ENCODE measurements around the gene CSHL1. TPM values are rescaled to one million over a fixed set of nuclear protein-coding genes. Genes with fewer than 3 reads are reported as not detected.
"Not testable (repeated sequence)": the region's sequence is repeated elsewhere in the genome, so short reads cannot be mapped to it uniquely, and the experiment has no call there.

The CSHL1 gene
- total RNA-seq, 2 donors from 2014 or later: not detected

- H3K4me3 Mint-ChIP-seq; H3K27me3 Mint-ChIP-seq (ENCODE audit: low read depth); H3K4me1 Mint-ChIP-seq (ENCODE audit: low read depth); H3K36me3 Mint-ChIP-seq (ENCODE audit: insufficient read depth in 2 of 2); H3K27ac Mint-ChIP-seq; DNase-seq; H3K9me3 Mint-ChIP-seq; ATAC-seq (replicated peaks in 1 of 2): not testable (repeated sequence)
Measured at GRCh38 chr17:63922402-63922801, 11.3 kb upstream of the CSHL1 start.

- not testable (repeated sequence) for H3K27ac Mint-ChIP-seq, H3K4me3 Mint-ChIP-seq, DNase-seq
Measured at GRCh38 chr17:63920779-63921178, 9.7 kb upstream of the CSHL1 start.

GRCh38 chr17:63920050-63920449 lies 9.0 kb upstream of the CSHL1 start:
- DNase-seq; H3K27ac Mint-ChIP-seq; H3K4me1 Mint-ChIP-seq (ENCODE audit: low read depth); H3K9me3 Mint-ChIP-seq; H3K27me3 Mint-ChIP-seq (ENCODE audit: low read depth); ATAC-seq (replicated peaks in 1 of 2); H3K4me3 Mint-ChIP-seq; H3K36me3 Mint-ChIP-seq (ENCODE audit: insufficient read depth in 2 of 2): not testable (repeated sequence)

More at GRCh38 chr17:63920779-63921178, 9.7 kb upstream of the CSHL1 start:
- not testable (repeated sequence) for H3K4me1 Mint-ChIP-seq (ENCODE audit: low read depth); ATAC-seq (replicated peaks in 1 of 2); H3K27me3 Mint-ChIP-seq (ENCODE audit: low read depth); H3K9me3 Mint-ChIP-seq; H3K36me3 Mint-ChIP-seq (ENCODE audit: insufficient read depth in 2 of 2)

- no peak overlapping the region for H3K4me3 Mint-ChIP-seq
Measured at GRCh38 chr17:63919311-63919723, 8.3 kb upstream of the CSHL1 start.

GRCh38 chr17:63918789-63919305 lies 7.8 kb upstream of the CSHL1 start, which contains the start of gene GH1:
Gene GH1, minus strand, starts transcription at chr17:63918839. Its CDS starts 63 bp downstream, at chr17:63918776.
- H3K4me3 Mint-ChIP-seq; H3K4me1 Mint-ChIP-seq (ENCODE audit: low read depth); H3K9me3 Mint-ChIP-seq; DNase-seq; H3K36me3 Mint-ChIP-seq (ENCODE audit: insufficient read depth in 2 of 2); ATAC-seq (replicated peaks in 1 of 2); H3K27me3 Mint-ChIP-seq (ENCODE audit: low read depth); H3K27ac Mint-ChIP-seq: not testable (repeated sequence)

More at GRCh38 chr17:63919311-63919723, 8.3 kb upstream of the CSHL1 start:
- no peaks in the 10 kb centered on the region for H3K27me3 Mint-ChIP-seq (ENCODE audit: low read depth)
- H3K36me3 Mint-ChIP-seq (ENCODE audit: insufficient read depth in 2 of 2): no peaks in the 10 kb centered on the region
- H3K4me1 Mint-ChIP-seq (ENCODE audit: low read depth): peaks cover 7% of the 10 kb centered on the region
- ATAC-seq (replicated peaks in 1 of 2) (peak; percentile 94 to 95), DNase-seq (peak; percentile 71 to 80)
- no peak overlapping the region for H3K27ac Mint-ChIP-seq
- no peaks in the 10 kb centered on the region for H3K9me3 Mint-ChIP-seq

GRCh38 chr17:63918305-63918704 lies 7.2 kb upstream of the CSHL1 start:
- H3K9me3 Mint-ChIP-seq: no peaks in the 10 kb centered on the region
- no peaks in the 10 kb centered on the region for H3K27me3 Mint-ChIP-seq (ENCODE audit: low read depth)
- peaks cover 7% of the 10 kb centered on the region for H3K4me1 Mint-ChIP-seq (ENCODE audit: low read depth)
- no peak for ATAC-seq (replicated peaks in 1 of 2)
- DNase-seq: no peak
- H3K4me3 Mint-ChIP-seq: no peak overlapping the region
- no peak overlapping the region for H3K27ac Mint-ChIP-seq
- H3K36me3 Mint-ChIP-seq (ENCODE audit: insufficient read depth in 2 of 2): no peaks in the 10 kb centered on the region

DNA sequence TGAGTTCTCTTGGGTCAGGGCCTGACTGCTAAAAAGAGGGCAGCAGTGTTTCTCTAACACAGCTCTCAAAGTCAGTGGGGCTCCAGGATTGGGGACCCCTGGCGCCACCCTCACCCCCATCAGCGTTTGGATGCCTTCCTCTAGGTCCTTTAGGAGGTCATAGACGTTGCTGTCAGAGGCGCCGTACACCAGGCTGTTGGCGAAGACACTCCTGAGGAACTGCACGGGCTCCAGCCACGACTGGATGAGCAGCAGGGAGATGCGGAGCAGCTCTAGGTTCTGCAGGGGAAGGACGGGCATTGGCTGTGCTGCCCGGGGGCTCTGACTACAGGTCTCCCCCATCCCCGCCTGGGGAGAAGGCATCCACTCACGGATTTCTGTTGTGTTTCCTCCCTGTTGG lies 6.6 kb upstream of the CSHL1 start:
- Mint-ChIP-seq H3K27ac (no peak overlapping the region), H3K4me3 (no peak overlapping the region), H3K9me3 (no peaks in the 10 kb centered on the region), H3K4me1 (ENCODE audit: low read depth) (peaks cover 7% of the 10 kb centered on the region), H3K27me3 (ENCODE audit: low read depth) (no peaks in the 10 kb centered on the region), H3K36me3 (ENCODE audit: insufficient read depth in 2 of 2) (no peaks in the 10 kb centered on the region)
- no peak for DNase-seq
- ATAC-seq (replicated peaks in 1 of 2): no peak

DNA sequence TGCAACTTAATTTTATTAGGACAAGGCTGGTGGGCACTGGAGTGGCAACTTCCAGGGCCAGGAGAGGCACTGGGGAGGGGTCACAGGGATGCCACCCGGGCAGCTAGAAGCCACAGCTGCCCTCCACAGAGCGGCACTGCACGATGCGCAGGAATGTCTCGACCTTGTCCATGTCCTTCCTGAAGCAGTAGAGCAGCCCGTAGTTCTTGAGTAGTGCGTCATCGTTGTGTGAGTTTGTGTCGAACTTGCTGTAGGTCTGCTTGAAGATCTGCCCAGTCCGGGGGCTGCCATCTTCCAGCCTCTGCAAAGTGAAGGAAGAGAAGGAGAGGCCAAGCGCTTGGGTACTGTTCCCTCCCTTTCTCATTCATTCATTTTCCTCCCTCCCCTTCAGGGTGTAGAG lies 6.1 kb upstream of the CSHL1 start:
- ATAC-seq (replicated peaks in 1 of 2); H3K9me3 Mint-ChIP-seq; H3K4me1 Mint-ChIP-seq (ENCODE audit: low read depth); H3K27ac Mint-ChIP-seq; DNase-seq; H3K4me3 Mint-ChIP-seq; H3K36me3 Mint-ChIP-seq (ENCODE audit: insufficient read depth in 2 of 2); H3K27me3 Mint-ChIP-seq (ENCODE audit: low read depth): not testable (repeated sequence)

GRCh38 chr17:63916566-63917185 lies 5.6 kb upstream of the CSHL1 start:
- no peak for ATAC-seq (replicated peaks in 1 of 2)

DNA sequence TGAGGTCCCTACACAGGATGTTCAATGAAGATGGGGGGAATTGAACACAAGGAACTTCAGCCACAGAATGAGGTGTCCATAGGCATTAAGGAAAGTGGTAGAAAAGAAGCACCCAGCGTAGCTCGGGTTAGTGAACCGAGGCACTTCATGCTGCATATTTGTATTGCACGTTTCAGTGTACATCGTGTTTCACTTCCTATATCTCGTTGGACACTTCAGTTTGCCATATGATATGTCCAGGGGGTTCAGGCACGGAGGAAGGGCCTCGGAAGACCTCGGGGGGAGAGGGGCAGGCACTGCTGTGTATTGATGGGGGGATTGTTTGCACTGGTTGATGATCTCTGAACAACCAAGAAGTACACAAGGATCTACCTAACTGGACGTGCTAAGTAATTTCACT lies 4.7 kb upstream of the CSHL1 start:
- H3K4me3 Mint-ChIP-seq; H3K9me3 Mint-ChIP-seq; DNase-seq; H3K27me3 Mint-ChIP-seq (ENCODE audit: low read depth); H3K36me3 Mint-ChIP-seq (ENCODE audit: insufficient read depth in 2 of 2); H3K27ac Mint-ChIP-seq; ATAC-seq (replicated peaks in 1 of 2): not testable (repeated sequence)
- H3K4me1 Mint-ChIP-seq (ENCODE audit: low read depth): peaks cover 17% of the 10 kb centered on the region

More at GRCh38 chr17:63916566-63917185, 5.6 kb upstream of the CSHL1 start:
- no peaks in the 10 kb centered on the region for H3K9me3 Mint-ChIP-seq
- no peaks in the 10 kb centered on the region for H3K36me3 Mint-ChIP-seq (ENCODE audit: insufficient read depth in 2 of 2)
- no peak overlapping the region for H3K4me3 Mint-ChIP-seq
- peaks cover 13% of the 10 kb centered on the region for H3K4me1 Mint-ChIP-seq (ENCODE audit: low read depth)
- H3K27ac Mint-ChIP-seq: no peak overlapping the region
- no peak for DNase-seq
- H3K27me3 Mint-ChIP-seq (ENCODE audit: low read depth): no peaks in the 10 kb centered on the region

DNA sequence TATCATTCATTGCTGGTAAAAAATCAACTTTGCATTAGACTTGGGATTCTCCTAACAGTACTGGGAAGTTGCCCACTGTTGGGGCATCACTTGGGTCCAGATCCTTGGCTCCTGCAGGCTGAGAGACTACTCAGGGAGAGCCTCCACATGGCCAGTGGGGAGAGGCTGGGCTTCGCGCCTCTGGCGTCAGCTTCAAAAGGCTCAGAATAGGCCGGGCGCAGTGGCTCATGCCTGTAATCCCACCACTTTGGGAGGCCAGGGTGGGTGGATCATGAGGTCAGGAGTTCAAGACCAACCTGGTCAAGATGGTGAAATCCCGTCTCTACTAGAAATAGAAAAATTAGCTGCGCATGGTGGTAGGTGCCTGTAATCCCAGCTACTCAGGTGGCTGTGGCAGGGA lies 3.4 kb upstream of the CSHL1 start:
- Mint-ChIP-seq H3K27ac (no peak overlapping the region), H3K4me3 (no peak overlapping the region), H3K9me3 (no peaks in the 10 kb centered on the region), H3K4me1 (ENCODE audit: low read depth) (peaks cover 16% of the 10 kb centered on the region), H3K36me3 (ENCODE audit: insufficient read depth in 2 of 2) (no peaks in the 10 kb centered on the region), H3K27me3 (ENCODE audit: low read depth) (no peaks in the 10 kb centered on the region)
- DNase-seq (no peak), ATAC-seq (replicated peaks in 1 of 2) (no peak)

GRCh38 chr17:63911657-63912100 lies 621 bp upstream of the CSHL1 start:
- ATAC-seq (replicated peaks in 1 of 2): peak; percentile 57 to 76
- Mint-ChIP-seq H3K4me3 (no peak overlapping the region), H3K4me1 (ENCODE audit: low read depth) (peaks cover 10% of the 10 kb centered on the region), H3K9me3 (no peaks in the 10 kb centered on the region), H3K36me3 (ENCODE audit: insufficient read depth in 2 of 2) (no peaks in the 10 kb centered on the region), H3K27me3 (ENCODE audit: low read depth) (no peaks in the 10 kb centered on the region), H3K27ac (no peak overlapping the region)
- DNase-seq: peak; percentile 71

DNA sequence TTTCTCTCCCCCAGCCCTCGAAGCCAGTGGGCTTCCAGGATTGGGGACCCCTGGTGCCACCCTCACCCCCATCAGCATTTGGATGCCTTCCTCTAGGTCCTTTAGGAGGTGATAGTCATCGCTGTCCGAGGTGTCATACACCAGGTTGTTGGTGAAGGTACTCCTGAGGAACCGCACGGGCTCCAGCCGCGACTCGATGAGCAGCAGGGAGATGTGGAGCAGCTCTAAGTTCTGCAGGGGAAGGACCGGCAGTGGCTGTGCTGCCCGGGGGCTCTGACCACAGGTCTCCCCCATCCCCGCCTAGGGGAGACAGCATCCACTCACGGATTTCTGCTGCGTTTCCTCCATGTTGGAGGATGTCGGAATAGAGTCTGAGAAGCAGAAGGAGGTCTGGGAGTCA lies 962 bp downstream of the CSHL1 start:
- no peaks in the 10 kb centered on the region for H3K27me3 Mint-ChIP-seq (ENCODE audit: low read depth)
- DNase-seq (no peak), ATAC-seq (replicated peaks in 1 of 2) (no peak)
- no peak overlapping the region for H3K27ac Mint-ChIP-seq
- H3K36me3 Mint-ChIP-seq (ENCODE audit: insufficient read depth in 2 of 2): no peaks in the 10 kb centered on the region
- H3K9me3 Mint-ChIP-seq: no peaks in the 10 kb centered on the region
- no peak overlapping the region for H3K4me3 Mint-ChIP-seq
- peaks cover 10% of the 10 kb centered on the region for H3K4me1 Mint-ChIP-seq (ENCODE audit: low read depth)

GRCh38 chr17:63909586-63909985 lies 1.5 kb downstream of the CSHL1 start:
- H3K4me3 Mint-ChIP-seq; H3K4me1 Mint-ChIP-seq (ENCODE audit: low read depth); ATAC-seq (replicated peaks in 1 of 2); H3K27me3 Mint-ChIP-seq (ENCODE audit: low read depth); H3K27ac Mint-ChIP-seq; H3K36me3 Mint-ChIP-seq (ENCODE audit: insufficient read depth in 2 of 2); DNase-seq; H3K9me3 Mint-ChIP-seq: not testable (repeated sequence)

Data from activated T-cell treated with anti-CD3 and anti-CD28 coated beads, Interleukin-2, amount 50 U/mL, for 72 hours (primary cell).